HepG2 (cell line): ENCODE data around the gene KCNC2. TPM values are rescaled to one million over a fixed set of nuclear protein-coding genes. Genes with fewer than 3 reads are reported as not detected.

ENCODE experiments used
- ATAC-seq: fragments of 200-7000 bp; cut with Tn5 transposase; 3 replicates; pipeline ENCODE4 v1.9.1; 2020; ENCODE audit warnings: mild to moderate bottlenecking, moderate library complexity
- BruUV-seq: library from RNA; stranded (reverse); fragments of 400-500 nt; replicated peaks from 2 replicates; lab custom pipeline; 2021; lab: Mats Ljungman, UMichigan
- CTCF ChIA-PET: fragments of 300-600 bp; formaldehyde crosslinking; extraction: SDS; loops from one replicate; lab custom pipeline; 2021; ENCODE audit warnings: low total read pairs, inconsistent platforms, low intra/inter-chr PET ratio; lab: Yijun Ruan, JAX
- POLR2A ChIA-PET: fragments of 350-600 bp; sonication (Branson Sonifier 250); formaldehyde crosslinking; loops from one replicate; lab custom pipeline; 2020; ENCODE audit warnings: antibody characterized with exemption, inconsistent platforms; lab: Yijun Ruan, JAX
- DNase-seq: peaks from one replicate; pipeline ENCODE4 v3.0.0-alpha.2; 2015; ENCODE audit warnings: low spot score
- FAIRE-seq: peaks from 3 replicates; lab custom pipeline; 2011; peaks lifted over from hg19 to GRCh38; lab: Jason Lieb, UNC
- H2AFZ ChIP-seq: one replicate; pipeline ENCODE4 v1.6.1; 2011; ENCODE audit warnings: low read length, inconsistent platforms
- H3K27ac ChIP-seq: fragments of 300-600 bp; 3 replicates; pipeline ENCODE4 v1.8.0; 2011; ENCODE audit warnings: mixed run types, mild to moderate bottlenecking, mixed read lengths, low read length, inconsistent platforms; ENCODE audit not compliant: insufficient read depth; ENCODE audit errors: extremely low read length
- H3K27me3 ChIP-seq, 2 experiments: fragments of 200-600 bp in 1 of 2; 2 replicates in 1 of 2; 3 replicates in 1 of 2; pipeline versions ENCODE4 v1.6.0 to v1.8.0; 2011; ENCODE audit warnings: low read length in 2 of 2, mild to moderate bottlenecking in 2 of 2, moderate library complexity in 2 of 2, inconsistent platforms in 1 of 2; ENCODE audit not compliant: insufficient read depth in 2 of 2, control insufficient read depth in 1 of 2
- H3K36me3 ChIP-seq, 2 experiments: fragments of 200-600 bp in 1 of 2; replicated peaks in 1 of 2; 2 replicates in 1 of 2; 3 replicates in 1 of 2; pipeline versions ENCODE4 v1.5.1 to v1.8.0; 2011; ENCODE audit warnings: low read length in 2 of 2, inconsistent platforms in 1 of 2; ENCODE audit not compliant: insufficient read depth in 2 of 2, control insufficient read depth in 1 of 2
- H3K4me1 ChIP-seq: 2 replicates; pipeline ENCODE4 v1.5.1; 2012; ENCODE audit warnings: low read length, inconsistent platforms; ENCODE audit not compliant: insufficient read depth
- H3K4me2 ChIP-seq: 2 replicates; pipeline ENCODE4 v1.6.0; 2011; ENCODE audit warnings: low read depth, low read length, inconsistent platforms
- H3K4me3 ChIP-seq, 3 experiments: fragments of 200-600 bp in 1 of 3; sonication (generic), shearing (Covaris generic) in 1 of 3; replicated peaks in 1 of 3; 2 replicates each; pipeline ENCODE4 v1.5.1; 2011 to 2016; ENCODE audit warnings: low read length in 3 of 3, inconsistent platforms in 2 of 3, low read depth in 2 of 3, mild to moderate bottlenecking in 2 of 3, control low read depth in 1 of 3, mixed read lengths in 1 of 3; ENCODE audit not compliant: insufficient read depth in 1 of 3
- H3K79me2 ChIP-seq: one replicate; pipeline ENCODE4 v1.6.1; 2011; ENCODE audit warnings: low read length, inconsistent platforms; ENCODE audit not compliant: insufficient read depth
- H3K9ac ChIP-seq: 2 replicates; pipeline ENCODE4 v1.6.0; 2011; ENCODE audit warnings: mild to moderate bottlenecking, low read depth, low read length, inconsistent platforms; ENCODE audit not compliant: insufficient read depth
- H3K9me3 ChIP-seq: 2 replicates; pipeline ENCODE4 v1.5.1; 2012; ENCODE audit warnings: mild to moderate bottlenecking, low read length
- H4K20me1 ChIP-seq: 2 replicates; pipeline ENCODE4 v1.6.0; 2011; ENCODE audit warnings: inconsistent platforms, mild to moderate bottlenecking, low read length, moderate library complexity; ENCODE audit not compliant: insufficient read depth
- CENPBD1 ChIP-seq: sonication (generic); formaldehyde crosslinking; IDR thresholded peaks from 2 replicates; pipeline ENCODE4 v1.8.0; 2022; ENCODE audit warnings: missing genetic modification reagents, low read depth, mild to moderate bottlenecking, borderline replicate concordance
- GZF1 ChIP-seq: sonication (generic); formaldehyde crosslinking; IDR thresholded peaks from 2 replicates; pipeline ENCODE4 v1.5.1; 2020; ENCODE audit warnings: mild to moderate bottlenecking, missing genetic modification reagents
- HES4 ChIP-seq: sonication (generic); formaldehyde crosslinking; IDR thresholded peaks from 2 replicates; pipeline ENCODE4 v1.9.0; 2021; ENCODE audit warnings: mild to moderate bottlenecking, missing genetic modification reagents, borderline replicate concordance
- MEIS1 ChIP-seq: sonication (generic); formaldehyde crosslinking; IDR thresholded peaks from 2 replicates; pipeline ENCODE4 v1.9.0; 2021; ENCODE audit warnings: mild to moderate bottlenecking, missing genetic modification reagents, moderate library complexity, borderline replicate concordance
- NR1H2 ChIP-seq: sonication (generic); formaldehyde crosslinking; IDR thresholded peaks from 2 replicates; pipeline ENCODE4 v1.8.1; 2022; ENCODE audit warnings: low read depth, missing genetic modification reagents, borderline replicate concordance
- ZFP91 ChIP-seq: sonication (generic); formaldehyde crosslinking; IDR thresholded peaks from 2 replicates; pipeline ENCODE4 v1.9.0; 2022; ENCODE audit warnings: missing genetic modification reagents, mild to moderate bottlenecking, borderline replicate concordance
- ZNF318 ChIP-seq: sonication (generic); formaldehyde crosslinking; IDR thresholded peaks from 2 replicates; pipeline ENCODE4 v1.4.0; 2020; ENCODE audit warnings: mild to moderate bottlenecking, missing genetic modification reagents
- WGBS: methylation state at CpG from one replicate; pipeline ENCODE4 v1.1.6; 2017; ENCODE audit warnings: low lambda C conversion rate; 5-methylcytosine and 5-hydroxymethylcytosine counted together
- in situ Hi-C: cut with HindIII; loops from 2 replicates; pipeline ENCODE4 v1.10.0; 2017; ENCODE audit warnings: low pct_unique_long_range_greater_than_20kb; ENCODE audit not compliant: extremely low pct_ligation_motif_present
- intact Hi-C: fragments of 100-400 bp; cut with micrococcal nuclease; formaldehyde crosslinking; loops from one replicate; pipeline ENCODE4 v1.10.0; 2022; ENCODE audit not compliant: unreplicated experiment
- polyA plus RNA-seq, 8 experiments: library from polyadenylated mRNA; depleted of rRNA in 3 of 8; stranded (reverse) in 7 of 8; unstranded in 1 of 8; fragments of >200 nt; fragmentation: Illumina TruSeq in 4 of 8; extraction: Trizol in 4 of 8; gene quantifications; 2 replicates each; pipeline versions ENCODE4 v1.2.1 to v1.2.3, GENCODE V29; 2011 to 2016; ENCODE audit warnings: low read depth in 4 of 8, missing spikeins in 1 of 8, mixed read lengths in 1 of 8; ENCODE audit not compliant: insufficient read depth in 1 of 8
- total RNA-seq, 5 experiments: library from RNA; depleted of rRNA; stranded (reverse); fragments of >200 nt; fragmentation: Illumina TruSeq; extraction: Trizol; gene quantifications; 2 replicates each; pipeline ENCODE4 v1.2.3, GENCODE V29; 2016; ENCODE audit warnings: low read depth in 1 of 5

Gene KCNC2
- total and polyA plus RNA-seq, 2 of the 13 experiments (the other 11 are each of a cell fraction or from before 2014, with no cell fraction given): not detected

GRCh38 chr12:75041472-75041871 is 168.2 kb downstream of the KCNC2 start:
- Histone ChIP-seq H3K79me2 (no peaks in the 10 kb centered on the region), H3K4me3 (no peak overlapping the region), H3K4me2 (no peak overlapping the region), H3K36me3 (no peaks in the 10 kb centered on the region), H4K20me1 (no peaks in the 10 kb centered on the region), H3K4me1 (no peaks in the 10 kb centered on the region), H3K27me3 (no peaks in the 10 kb centered on the region), H3K9ac (no peak overlapping the region), H3K9me3 (no peaks in the 10 kb centered on the region), H3K27ac (no peak overlapping the region), H2AFZ (no peak overlapping the region)
- ATAC-seq (no peak), FAIRE-seq (no peak), DNase-seq (no peak)
- POLR2A ChIA-PET: no interaction called here
- 42% methylated on average over 4 of the region's 4 CpGs for WGBS
- CTCF ChIA-PET: no interaction called here
- in situ Hi-C loops: no loop called here
- intact Hi-C loops: no loop called here
- no peak for TF ChIP-seq MEIS1 (CRISPR knock-in tag)
- no TSS peak for BruUV-seq

GRCh38 chr12:75020068-75020557 is 189.5 kb downstream of the KCNC2 start:
- WGBS: 11% methylated on average over 9 of the region's 9 CpGs
- FAIRE-seq: no peak
- Histone ChIP-seq H3K27ac (no peak overlapping the region), H4K20me1 (no peaks in the 10 kb centered on the region), H3K27me3 (no peaks in the 10 kb centered on the region), H3K79me2 (no peaks in the 10 kb centered on the region), H3K9me3 (peaks cover 84% of the 10 kb centered on the region), H3K4me1 (no peaks in the 10 kb centered on the region), H2AFZ (no peak overlapping the region), H3K9ac (no peak overlapping the region), H3K36me3 (no peaks in the 10 kb centered on the region), H3K4me3 (no peak overlapping the region), H3K4me2 (no peak overlapping the region)
- in situ Hi-C loops: no loop called here
- no TSS peak for BruUV-seq
- ChIA-PET POLR2A (no interaction called here), CTCF (no interaction called here)
- intact Hi-C loops: no loop called here
- DNase-seq: no peak
- no peak for ATAC-seq
- TF ChIP-seq CENPBD1 (CRISPR knock-in tag) (no peak), ZNF318 (CRISPR knock-in tag) (no peak), GZF1 (no peak), HES4 (CRISPR knock-in tag) (no peak), NR1H2 (CRISPR knock-in tag) (no peak), ZFP91 (CRISPR knock-in tag) (no peak)
